Choroid plexus epithelial cell (primary cell): ENCODE results near the gene CHMP3.
"Not testable (repeated sequence)": the region's sequence is repeated elsewhere in the genome, so short reads cannot be mapped to it uniquely, and the experiment has no call there.

ENCODE experiments used
- DNase-seq: peaks from one replicate; pipeline ENCODE4 v3.0.0-alpha.2; 2010; ENCODE audit warnings: low read depth
- H3K4me3 ChIP-seq: 2 replicates; pipeline ENCODE4 v1.5.1; 2011; ENCODE audit warnings: low read depth, mild to moderate bottlenecking, control low read depth, low read length, moderate library complexity
- CTCF ChIP-seq: conservative IDR thresholded peaks from 2 replicates; pipeline ENCODE4 v1.5.1; 2011; ENCODE audit warnings: low read depth, mild to moderate bottlenecking, control low read depth, inconsistent platforms, low read length, moderate library complexity

Gene CHMP3

GRCh38 chr2:86500325-86501083, 62.7 kb downstream of the CHMP3 start:
- DNase-seq = no peak
- no peak overlapping the region for H3K4me3 ChIP-seq
- TF ChIP-seq CTCF = no peak

GRCh38 chr2:86499326-86499725, 63.9 kb downstream of the CHMP3 start:
- DNase-seq = no peak

GRCh38 chr2:86498468-86499260, 64.6 kb downstream of the CHMP3 start:
- no peak for TF ChIP-seq CTCF
- no peak for DNase-seq
- H3K4me3 ChIP-seq = no peak overlapping the region

More at GRCh38 chr2:86499326-86499725, 63.9 kb downstream of the CHMP3 start:
- H3K4me3 ChIP-seq = no peak overlapping the region
- TF ChIP-seq CTCF = no peak

- not testable (repeated sequence) for DNase-seq, H3K4me3 ChIP-seq
Measured at GRCh38 chr2:86496391-86496790, 66.9 kb downstream of the CHMP3 start.

- no peak for TF ChIP-seq CTCF
- no peak overlapping the region for H3K4me3 ChIP-seq
- DNase-seq = no peak
Measured at GRCh38 chr2:86492048-86492453, 71.2 kb downstream of the CHMP3 start.

GRCh38 chr2:86491088-86491487, 72.2 kb downstream of the CHMP3 start:
- H3K4me3 ChIP-seq = no peak overlapping the region
- DNase-seq = no peak
- TF ChIP-seq CTCF = no peak

- H3K4me3 ChIP-seq = no peak overlapping the region
- no peak for TF ChIP-seq CTCF
- DNase-seq = no peak
Measured at GRCh38 chr2:86490245-86490644, 73.0 kb downstream of the CHMP3 start.
